Central memory CD4-positive, alpha-beta T cell (primary cell): ENCODE results near the gene UNC5A.

Source experiments
- DNase-seq: peaks from one replicate; pipeline ENCODE4 v3.0.0; 2022

Gene UNC5A

GRCh38 chr5:176901260-176902101 is 91.1 kb downstream of the UNC5A start:
- DNase-seq: no peak

- no peak for DNase-seq
These were observed 91.9 kb downstream of the UNC5A start for GRCh38 chr5:176902102-176902814.

- DNase-seq: no peak
These were observed 92.7 kb downstream of the UNC5A start for GRCh38 chr5:176902911-176903664.

- DNase-seq: no peak
These were observed 93.9 kb downstream of the UNC5A start for GRCh38 chr5:176904276-176904675.

GRCh38 chr5:176906126-176906525 is 95.8 kb downstream of the UNC5A start:
- DNase-seq: no peak

- no peak for DNase-seq
These were observed 96.4 kb downstream of the UNC5A start for GRCh38 chr5:176906796-176907195.

GRCh38 chr5:176908675-176909368 is 98.5 kb downstream of the UNC5A start:
- DNase-seq: no peak

GRCh38 chr5:176912115-176912514 is 101.8 kb downstream of the UNC5A start:
- no peak for DNase-seq

GRCh38 chr5:176915906-176916305 is 105.5 kb downstream of the UNC5A start:
- DNase-seq: no peak

- DNase-seq: no peak
These were observed 106.0 kb downstream of the UNC5A start for GRCh38 chr5:176916337-176916736.

- DNase-seq: no peak
These were observed 108.3 kb downstream of the UNC5A start for GRCh38 chr5:176918613-176919012.

- no peak for DNase-seq
These were observed 111.4 kb downstream of the UNC5A start for GRCh38 chr5:176921714-176922113.

- DNase-seq: no peak
These were observed 112.5 kb downstream of the UNC5A start for GRCh38 chr5:176922817-176923216.

GRCh38 chr5:176927562-176927961 is 117.2 kb downstream of the UNC5A start:
- no peak for DNase-seq

GRCh38 chr5:176929654-176930053 is 119.3 kb downstream of the UNC5A start:
- no peak for DNase-seq
